K562 (cell line): Measurements from ENCODE around the gene RAB43. TPM values are rescaled to one million over a fixed set of nuclear protein-coding genes. Genes with fewer than 3 reads are reported as not detected.

Experiments
- ATAC-seq: fragments of 200-7000 bp; cut with Tn5 transposase; 3 replicates; pipeline ENCODE4 v1.9.1; 2020; ENCODE audit warnings: moderate library complexity
- BruUV-seq: library from RNA; stranded (reverse); fragments of 400-500 nt; replicated peaks from 2 replicates; lab custom pipeline; 2021; lab: Mats Ljungman, UMichigan
- CTCF ChIA-PET: fragments of 300-600 bp; formaldehyde crosslinking; extraction: SDS; loops from one replicate; lab custom pipeline; 2021; ENCODE audit warnings: low intra/inter-chr PET ratio; lab: Yijun Ruan, JAX
- POLR2A ChIA-PET: fragments of 300-600, 350-650 bp; sonication (Branson Sonifier 250); formaldehyde crosslinking; extraction: SDS; loops from one replicate; lab custom pipeline; 2021; ENCODE audit warnings: antibody characterized with exemption, inconsistent platforms; lab: Yijun Ruan, JAX
- DNase-seq, 4 experiments: peaks; one replicate each; pipeline versions ENCODE4 v3.0.0 to v3.0.0-alpha.2; 2011 to 2018; ENCODE audit warnings: low spot score in 3 of 4, mixed read lengths in 3 of 4; ENCODE audit errors: extremely low read depth in 1 of 4
- FAIRE-seq: peaks from 2 replicates; lab custom pipeline; 2011; peaks lifted over from hg19 to GRCh38; lab: Jason Lieb, UNC
- H2AFZ ChIP-seq: 2 replicates; pipeline ENCODE4 v1.6.0; 2011; ENCODE audit warnings: low read depth, low read length, control low read depth, inconsistent platforms
- H3K27ac ChIP-seq: fragments of 200-600 bp; 3 replicates; pipeline ENCODE4 v1.8.0; 2011; ENCODE audit warnings: low read depth, mild to moderate bottlenecking, control low read depth, inconsistent platforms, low read length, moderate library complexity, mixed read lengths; ENCODE audit errors: extremely low read depth
- H3K27me3 ChIP-seq, 2 experiments: fragments of 300-600 bp in 1 of 2; 2 replicates in 1 of 2; 3 replicates in 1 of 2; pipeline versions ENCODE4 v1.6.0 to v1.8.0; 2011; ENCODE audit warnings: inconsistent platforms in 2 of 2, low read length in 2 of 2, mild to moderate bottlenecking in 1 of 2, mixed read lengths in 1 of 2, moderate library complexity in 1 of 2; ENCODE audit not compliant: control insufficient read depth in 2 of 2, insufficient read depth in 2 of 2
- H3K36me3 ChIP-seq: fragments of 300-600 bp; 3 replicates; pipeline ENCODE4 v1.8.0; 2011; ENCODE audit warnings: mild to moderate bottlenecking, low read length, inconsistent platforms; ENCODE audit not compliant: control insufficient read depth, insufficient read depth
- H3K4me1 ChIP-seq, 2 experiments: fragments of 200-600 bp in 1 of 2; replicated peaks in 1 of 2; 2 replicates in 1 of 2; 3 replicates in 1 of 2; pipeline versions ENCODE4 v1.5.1 to v1.8.0; 2011; ENCODE audit warnings: inconsistent platforms in 2 of 2, low read length in 2 of 2, mild to moderate bottlenecking in 1 of 2, mixed read lengths in 1 of 2, moderate library complexity in 1 of 2; ENCODE audit not compliant: control insufficient read depth in 2 of 2, insufficient read depth in 2 of 2
- H3K4me2 ChIP-seq: 2 replicates; pipeline ENCODE4 v1.6.1; 2011; ENCODE audit warnings: low read length, control low read depth, inconsistent platforms, mixed read lengths; ENCODE audit not compliant: insufficient read depth
- H3K4me3 ChIP-seq: fragments of 200-600 bp; sonication (generic), shearing (Covaris generic); 2 replicates; pipeline ENCODE4 v1.5.1; 2016; ENCODE audit warnings: control low read depth, inconsistent platforms
- H3K79me2 ChIP-seq: fragments of 200-600 bp; 3 replicates; pipeline ENCODE4 v1.8.0; 2011; ENCODE audit warnings: low read length, inconsistent platforms; ENCODE audit not compliant: control insufficient read depth, insufficient read depth
- H3K9ac ChIP-seq, 2 experiments: 2 replicates each; pipeline versions ENCODE4 v1.6.0 to v1.6.1; 2011; ENCODE audit warnings: low read depth in 2 of 2, low read length in 2 of 2, control low read depth in 1 of 2, inconsistent platforms in 1 of 2, mild to moderate bottlenecking in 1 of 2, mixed read lengths in 1 of 2; ENCODE audit not compliant: insufficient read depth in 1 of 2
- H3K9me1 ChIP-seq: one replicate; pipeline ENCODE4 v1.6.0; 2011; ENCODE audit warnings: inconsistent platforms, mild to moderate bottlenecking, low read length, moderate library complexity; ENCODE audit not compliant: control insufficient read depth, insufficient read depth
- H3K9me3 ChIP-seq: replicated peaks from 2 replicates; pipeline ENCODE4 v1.5.1; 2011; ENCODE audit warnings: low read depth, low read length, inconsistent platforms; ENCODE audit not compliant: control insufficient read depth, insufficient read depth
- H4K20me1 ChIP-seq: replicated peaks from 2 replicates; pipeline ENCODE4 v1.6.1; 2011; ENCODE audit warnings: low read length, inconsistent platforms, mixed read lengths; ENCODE audit not compliant: control insufficient read depth, insufficient read depth
- CREBBP ChIP-seq: IDR thresholded peaks from one replicate; pipeline ENCODE4 v1.6.1; 2012; ENCODE audit warnings: low read depth, mild to moderate bottlenecking, control low read depth, inconsistent platforms, low read length
- EHMT2 ChIP-seq: fragments of 450-650 bp; IDR thresholded peaks from 2 replicates; pipeline ENCODE4 v1.6.1; 2018; ENCODE audit warnings: antibody characterized with exemption
- JUNB ChIP-seq: fragments of 450-650 bp; formaldehyde crosslinking; conservative IDR thresholded peaks from 2 replicates; pipeline ENCODE4 v1.4.0; 2020; ENCODE audit warnings: mild to moderate bottlenecking
- KLF13 ChIP-seq: fragments of 450-650 bp; IDR thresholded peaks from 2 replicates; pipeline ENCODE4 v1.6.1; 2016; ENCODE audit warnings: missing genetic modification characterization, low read depth, mild to moderate bottlenecking, missing compliant biosample characterization, moderate library complexity, borderline replicate concordance
- NRF1 ChIP-seq, 2 experiments: fragments of 450-650 bp; IDR thresholded peaks in 1 of 2; conservative IDR thresholded peaks in 1 of 2; 2 replicates each; pipeline ENCODE4 v1.6.1; 2014; ENCODE audit warnings: mild to moderate bottlenecking in 2 of 2
- NUFIP1 ChIP-seq: fragments of 450-650 bp; IDR thresholded peaks from 2 replicates; pipeline ENCODE4 v1.6.1; 2018; ENCODE audit not compliant: partially characterized antibody
- U2AF1 ChIP-seq: fragments of 200-400 bp; formaldehyde crosslinking; optimal IDR thresholded peaks from 2 replicates; pipeline ENCODE3; 2017; ENCODE audit warnings: mild to moderate bottlenecking, low read depth, low read length, moderate library complexity
- ZNF3 ChIP-seq: fragments of 250-450 bp; sonication (Bioruptor Pico); IDR thresholded peaks from 2 replicates; pipeline ENCODE4 v1.5.0; 2021; ENCODE audit warnings: mild to moderate bottlenecking, moderate library complexity
- ZNF445 ChIP-seq: fragments of 250-450 bp; sonication (Bioruptor Pico); IDR thresholded peaks from 2 replicates; pipeline ENCODE4 v1.4.0; 2020; ENCODE audit warnings: low read depth, mild to moderate bottlenecking, moderate library complexity
- ZNF695 ChIP-seq: fragments of 450-650 bp; formaldehyde crosslinking; IDR thresholded peaks from 2 replicates; pipeline ENCODE4 v1.4.0; 2020; ENCODE audit warnings: mild to moderate bottlenecking, moderate library complexity
- WGBS: fragments of 100-300 bp; shearing (Covaris generic); methylation state at CpG from one replicate; pipeline ENCODE4 v1.1.6; 2016; ENCODE audit warnings: low coverage, mixed read lengths; ENCODE audit not compliant: insufficient coverage; ENCODE audit errors: missing lambda C conversion rate; 5-methylcytosine and 5-hydroxymethylcytosine counted together
- in situ Hi-C: fragments of 300-500 bp; cut with MboI; formaldehyde crosslinking; loops from 4 replicates; pipeline ENCODE4 v1.15.0; 2018; ENCODE audit warnings: inconsistent platforms, mixed read lengths
- intact Hi-C: fragments of 100-400 bp; cut with micrococcal nuclease; formaldehyde crosslinking; loops from 2 replicates; pipeline ENCODE4 v1.14.2; 2022
- polyA plus RNA-seq, 8 experiments: library from polyadenylated mRNA; depleted of rRNA in 4 of 8; stranded (reverse) in 5 of 8; unstranded in 3 of 8; fragments of >200 nt; fragmentation: Nextera tagmentation in 2 of 8; fragmentation: Illumina TruSeq in 1 of 8; extraction: Ambion mirVana in 2 of 8; extraction: Trizol in 1 of 8; gene quantifications; 2 replicates each; pipeline versions ENCODE4 v1.2.1 to v1.2.3, GENCODE V29; 2011 to 2014; ENCODE audit warnings: inconsistent platforms in 1 of 8, missing spikeins in 1 of 8
- total RNA-seq, 7 experiments: library from RNA; depleted of rRNA in 6 of 7; stranded (reverse); fragments of >200 nt in 6 of 7; fragmentation: Illumina TruSeq in 2 of 7; extraction: Trizol in 2 of 7; gene quantifications; 2 replicates each; pipeline versions ENCODE4 v1.2.1 to v1.2.3, GENCODE V29; 2011 to 2021; ENCODE audit warnings: low replicate concordance in 1 of 7
- TF ChIP-seq, protein P1 (sequence below): fragments of 250-450 bp; sonication (Bioruptor Pico); IDR thresholded peaks from 2 replicates; pipeline ENCODE4 v1.9.0; 2021; ENCODE audit warnings: mild to moderate bottlenecking
- TF ChIP-seq, protein P2 (sequence below), 2 experiments: fragments of 450-650 bp in 1 of 2; sonication (generic) in 1 of 2; formaldehyde crosslinking in 1 of 2; IDR thresholded peaks; 2 replicates each; pipeline versions ENCODE4 v1.7.1 to v1.9.0; 2016 to 2022; ENCODE audit warnings: inconsistent platforms in 1 of 2, mild to moderate bottlenecking in 1 of 2, missing genetic modification reagents in 1 of 2

The RAB43 gene
- total and polyA plus RNA-seq, 9 of the 15 experiments (the other 6 are each of a cell fraction or from before 2014, with no cell fraction given): 0.04 to 6.8 (median 1.7) TPM; not detected in 2

GRCh38 chr3:129063091-129063640, 58.4 kb downstream of the RAB43 start:
- intact Hi-C loops: no loop called here
- Histone ChIP-seq H3K4me2 (no peak overlapping the region), H3K27me3 (no peaks in the 10 kb centered on the region), H2AFZ (no peak overlapping the region)
- FAIRE-seq: no peak
- TF ChIP-seq ZNF3 (CRISPR knock-in tag) (no peak), ZNF445 (CRISPR knock-in tag) (no peak), KLF13 (tag) (no peak), CREBBP (no peak), NRF1 (conservative IDR thresholded peaks at IDR 0.05 in 1 of 2, IDR thresholded peaks at IDR 0.05 in 1 of 2) (no peak), JUNB (no peak), ZNF695 (CRISPR knock-in tag) (no peak), EHMT2 (no peak), U2AF1 (no peak), NUFIP1 (no peak)
- TF ChIP-seq, protein P1, sequence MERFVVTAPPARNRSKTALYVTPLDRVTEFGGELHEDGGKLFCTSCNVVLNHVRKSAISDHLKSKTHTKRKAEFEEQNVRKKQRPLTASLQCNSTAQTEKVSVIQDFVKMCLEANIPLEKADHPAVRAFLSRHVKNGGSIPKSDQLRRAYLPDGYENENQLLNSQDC (CRISPR knock-in tag): no peak
- TF ChIP-seq, protein P2, sequence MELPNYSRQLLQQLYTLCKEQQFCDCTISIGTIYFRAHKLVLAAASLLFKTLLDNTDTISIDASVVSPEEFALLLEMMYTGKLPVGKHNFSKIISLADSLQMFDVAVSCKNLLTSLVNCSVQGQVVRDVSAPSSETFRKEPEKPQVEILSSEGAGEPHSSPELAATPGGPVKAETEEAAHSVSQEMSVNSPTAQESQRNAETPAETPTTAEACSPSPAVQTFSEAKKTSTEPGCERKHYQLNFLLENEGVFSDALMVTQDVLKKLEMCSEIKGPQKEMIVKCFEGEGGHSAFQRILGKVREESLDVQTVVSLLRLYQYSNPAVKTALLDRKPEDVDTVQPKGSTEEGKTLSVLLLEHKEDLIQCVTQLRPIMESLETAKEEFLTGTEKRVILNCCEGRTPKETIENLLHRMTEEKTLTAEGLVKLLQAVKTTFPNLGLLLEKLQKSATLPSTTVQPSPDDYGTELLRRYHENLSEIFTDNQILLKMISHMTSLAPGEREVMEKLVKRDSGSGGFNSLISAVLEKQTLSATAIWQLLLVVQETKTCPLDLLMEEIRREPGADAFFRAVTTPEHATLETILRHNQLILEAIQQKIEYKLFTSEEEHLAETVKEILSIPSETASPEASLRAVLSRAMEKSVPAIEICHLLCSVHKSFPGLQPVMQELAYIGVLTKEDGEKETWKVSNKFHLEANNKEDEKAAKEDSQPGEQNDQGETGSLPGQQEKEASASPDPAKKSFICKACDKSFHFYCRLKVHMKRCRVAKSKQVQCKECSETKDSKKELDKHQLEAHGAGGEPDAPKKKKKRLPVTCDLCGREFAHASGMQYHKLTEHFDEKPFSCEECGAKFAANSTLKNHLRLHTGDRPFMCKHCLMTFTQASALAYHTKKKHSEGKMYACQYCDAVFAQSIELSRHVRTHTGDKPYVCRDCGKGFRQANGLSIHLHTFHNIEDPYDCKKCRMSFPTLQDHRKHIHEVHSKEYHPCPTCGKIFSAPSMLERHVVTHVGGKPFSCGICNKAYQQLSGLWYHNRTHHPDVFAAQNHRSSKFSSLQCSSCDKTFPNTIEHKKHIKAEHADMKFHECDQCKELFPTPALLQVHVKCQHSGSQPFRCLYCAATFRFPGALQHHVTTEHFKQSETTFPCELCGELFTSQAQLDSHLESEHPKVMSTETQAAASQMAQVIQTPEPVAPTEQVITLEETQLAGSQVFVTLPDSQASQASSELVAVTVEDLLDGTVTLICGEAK (IDR thresholded peaks at IDR 0.05): no peak
- TF ChIP-seq, protein P2 (CRISPR knock-in tag; IDR thresholded peaks at IDR 0.05): no peak
- TF ChIP-seq, all 486 proteins: peak for 0
- ATAC-seq (no peak), DNase-seq (no peak)
- Histone ChIP-seq H3K9me1 (no peaks in the 10 kb centered on the region), H4K20me1 (no peaks in the 10 kb centered on the region), H3K9me3 (no peaks in the 10 kb centered on the region), H3K9ac (no peak overlapping the region), H3K4me3 (no peak overlapping the region), H3K4me1 (peaks cover 0 to 14% of the 10 kb centered on the region in 2 experiments; a peak in 3 of 5 replicates), H3K36me3 (no peaks in the 10 kb centered on the region), H3K27ac (no peak overlapping the region), H3K79me2 (no peaks in the 10 kb centered on the region)
- in situ Hi-C loops: no loop called here
- ChIA-PET CTCF (no interaction called here), POLR2A (interaction anchor here (0.6 kb wide), 2 partner anchors 10 to 22 kb away, joined by 4 read pairs; no protein-coding TSS in a partner anchor)
- no TSS peak for BruUV-seq
- WGBS: 51% methylated on average over 9 of the region's 10 CpGs
